MM.1S (cell line): ENCODE measurements around the gene DDX1.

Experiments
- DNase-seq: peaks from one replicate; pipeline ENCODE4 v3.0.0-alpha.2; 2015
- H2AFZ ChIP-seq: fragments of 300-600 bp; sonication (generic); 2 replicates; pipeline ENCODE4 v1.6.0; 2016; ENCODE audit warnings: antibody characterized with exemption, low read length
- H3F3A ChIP-seq: fragments of 300-600 bp; sonication (generic); 2 replicates; pipeline ENCODE4 v1.6.1; 2016; ENCODE audit warnings: mild to moderate bottlenecking, antibody characterized with exemption, low read length, moderate library complexity, mixed read lengths; ENCODE audit not compliant: insufficient read depth
- H3K27ac ChIP-seq: fragments of 300-600 bp; sonication (generic); 2 replicates; pipeline ENCODE4 v1.5.1; 2016; ENCODE audit warnings: mild to moderate bottlenecking, low read length
- H3K27me3 ChIP-seq: fragments of 300-600 bp; sonication (generic); replicated peaks from 2 replicates; pipeline ENCODE4 v1.6.0; 2016; ENCODE audit warnings: low read length; ENCODE audit not compliant: insufficient read depth
- H3K36me3 ChIP-seq: fragments of 300-600 bp; sonication (generic); replicated peaks from 2 replicates; pipeline ENCODE4 v1.6.1; 2016; ENCODE audit warnings: mild to moderate bottlenecking, low read length, mixed read lengths; ENCODE audit not compliant: insufficient read depth
- H3K4me1 ChIP-seq: fragments of 300-600 bp; sonication (generic); 2 replicates; pipeline ENCODE4 v1.6.1; 2016; ENCODE audit warnings: low read length, mixed read lengths
- H3K4me2 ChIP-seq: fragments of 300-600 bp; sonication (generic); 2 replicates; pipeline ENCODE4 v1.6.0; 2016; ENCODE audit warnings: low read depth, low read length
- H3K4me3 ChIP-seq: fragments of 300-600 bp; sonication (generic); 2 replicates; pipeline ENCODE4 v1.5.1; 2016; ENCODE audit warnings: low read length, mixed read lengths
- H3K79me2 ChIP-seq: fragments of 300-600 bp; sonication (generic); 2 replicates; pipeline ENCODE4 v1.6.1; 2016; ENCODE audit warnings: mixed run types, low read length, mixed read lengths
- H3K9ac ChIP-seq: fragments of 300-600 bp; sonication (generic); 2 replicates; pipeline ENCODE4 v1.6.1; 2016; ENCODE audit warnings: low read length, mixed read lengths
- H3K9me2 ChIP-seq: fragments of 300-600 bp; sonication (generic); replicated peaks from 2 replicates; pipeline ENCODE4 v1.6.1; 2016; ENCODE audit warnings: mild to moderate bottlenecking, low read length, mixed read lengths; ENCODE audit not compliant: insufficient read depth
- H3K9me3 ChIP-seq: fragments of 300-600 bp; sonication (generic); replicated peaks from 2 replicates; pipeline ENCODE4 v1.6.1; 2016; ENCODE audit warnings: mild to moderate bottlenecking, low read length, mixed read lengths; ENCODE audit not compliant: insufficient read depth
- H4K20me1 ChIP-seq: fragments of 300-600 bp; sonication (generic); 2 replicates; pipeline ENCODE4 v1.6.1; 2016; ENCODE audit warnings: mild to moderate bottlenecking, low read length, moderate library complexity, mixed read lengths; ENCODE audit not compliant: insufficient read depth
- EZH2 ChIP-seq: fragments of 300-600 bp; sonication (generic); optimal IDR thresholded peaks from 2 replicates; pipeline ENCODE3; 2017; ENCODE audit warnings: low read depth, mild to moderate bottlenecking, antibody characterized with exemption, low read length, mixed read lengths
- EZH2phosphoT487 ChIP-seq: fragments of 300-600 bp; sonication (generic); IDR thresholded peaks from 2 replicates; pipeline ENCODE4 v1.6.1; 2018; ENCODE audit warnings: antibody characterized with exemption, low read length
- TF ChIP-seq, protein P1 (sequence below): fragments of 300-600 bp; sonication (generic); IDR thresholded peaks from 2 replicates; pipeline ENCODE4 v1.5.1; 2016; ENCODE audit warnings: antibody characterized with exemption, low read length, mixed read lengths

DDX1 gene

DNA sequence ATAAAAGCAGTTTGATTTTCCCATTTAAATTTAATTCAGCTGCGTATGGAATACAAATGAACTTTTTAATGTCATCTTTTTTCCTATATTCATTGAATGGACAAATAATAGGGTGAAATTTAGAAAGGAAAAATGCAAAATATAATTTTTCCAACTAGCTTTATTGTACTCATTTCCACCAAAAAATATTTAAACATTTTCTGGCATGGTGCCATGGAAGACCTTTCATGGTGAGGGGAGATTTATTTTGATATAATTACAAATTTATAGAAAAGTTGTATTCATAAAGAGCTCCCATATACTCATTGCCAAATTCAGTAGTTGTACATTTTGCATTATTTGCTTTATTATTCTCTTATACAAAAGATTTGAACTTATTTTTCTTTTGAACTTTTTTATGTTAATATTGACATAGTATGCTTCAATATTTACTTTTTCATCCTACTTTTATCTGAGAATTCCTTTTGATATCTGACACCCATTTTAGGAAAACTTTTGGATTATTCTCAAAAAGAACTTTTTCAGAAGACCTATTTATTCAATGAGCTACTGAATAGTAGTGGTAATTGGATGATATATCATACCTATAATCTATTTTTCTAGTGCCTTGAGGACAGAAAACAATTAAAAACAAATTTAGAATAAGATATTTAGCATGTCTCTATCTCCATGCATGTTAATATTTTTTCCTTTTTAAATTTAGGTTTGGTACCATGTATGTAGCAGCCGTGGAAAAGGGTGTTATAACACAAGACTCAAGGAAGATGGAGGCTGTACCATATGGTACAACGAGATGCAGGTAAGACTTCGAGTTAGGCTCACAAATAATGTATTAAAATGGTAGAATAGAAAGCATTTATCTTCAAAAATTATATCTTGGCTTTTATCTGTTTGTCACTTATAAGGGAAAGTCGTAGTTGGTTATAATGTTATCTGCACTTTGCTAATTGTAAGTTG is 37.5 kb downstream of the DDX1 start:
- Histone ChIP-seq H3K9me3 (no peaks in the 10 kb centered on the region), H3K27ac (no peak overlapping the region), H3K9ac (no peak overlapping the region), H3K9me2 (no peaks in the 10 kb centered on the region), H3F3A (no peaks in the 10 kb centered on the region), H4K20me1 (no peaks in the 10 kb centered on the region), H3K4me3 (no peak overlapping the region), H3K4me2 (no peak overlapping the region), H3K4me1 (no peaks in the 10 kb centered on the region), H3K27me3 (no peaks in the 10 kb centered on the region), H2AFZ (no peak overlapping the region), H3K36me3 (peaks cover 3% of the 10 kb centered on the region; the same call in 1 of the 2 replicates), H3K79me2 (no peaks in the 10 kb centered on the region)
- no peak for DNase-seq
- TF ChIP-seq, protein P1, sequence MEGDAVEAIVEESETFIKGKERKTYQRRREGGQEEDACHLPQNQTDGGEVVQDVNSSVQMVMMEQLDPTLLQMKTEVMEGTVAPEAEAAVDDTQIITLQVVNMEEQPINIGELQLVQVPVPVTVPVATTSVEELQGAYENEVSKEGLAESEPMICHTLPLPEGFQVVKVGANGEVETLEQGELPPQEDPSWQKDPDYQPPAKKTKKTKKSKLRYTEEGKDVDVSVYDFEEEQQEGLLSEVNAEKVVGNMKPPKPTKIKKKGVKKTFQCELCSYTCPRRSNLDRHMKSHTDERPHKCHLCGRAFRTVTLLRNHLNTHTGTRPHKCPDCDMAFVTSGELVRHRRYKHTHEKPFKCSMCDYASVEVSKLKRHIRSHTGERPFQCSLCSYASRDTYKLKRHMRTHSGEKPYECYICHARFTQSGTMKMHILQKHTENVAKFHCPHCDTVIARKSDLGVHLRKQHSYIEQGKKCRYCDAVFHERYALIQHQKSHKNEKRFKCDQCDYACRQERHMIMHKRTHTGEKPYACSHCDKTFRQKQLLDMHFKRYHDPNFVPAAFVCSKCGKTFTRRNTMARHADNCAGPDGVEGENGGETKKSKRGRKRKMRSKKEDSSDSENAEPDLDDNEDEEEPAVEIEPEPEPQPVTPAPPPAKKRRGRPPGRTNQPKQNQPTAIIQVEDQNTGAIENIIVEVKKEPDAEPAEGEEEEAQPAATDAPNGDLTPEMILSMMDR = no peak
- TF ChIP-seq EZH2 = no peak
- TF ChIP-seq EZH2phosphoT487 = no peak

DNA sequence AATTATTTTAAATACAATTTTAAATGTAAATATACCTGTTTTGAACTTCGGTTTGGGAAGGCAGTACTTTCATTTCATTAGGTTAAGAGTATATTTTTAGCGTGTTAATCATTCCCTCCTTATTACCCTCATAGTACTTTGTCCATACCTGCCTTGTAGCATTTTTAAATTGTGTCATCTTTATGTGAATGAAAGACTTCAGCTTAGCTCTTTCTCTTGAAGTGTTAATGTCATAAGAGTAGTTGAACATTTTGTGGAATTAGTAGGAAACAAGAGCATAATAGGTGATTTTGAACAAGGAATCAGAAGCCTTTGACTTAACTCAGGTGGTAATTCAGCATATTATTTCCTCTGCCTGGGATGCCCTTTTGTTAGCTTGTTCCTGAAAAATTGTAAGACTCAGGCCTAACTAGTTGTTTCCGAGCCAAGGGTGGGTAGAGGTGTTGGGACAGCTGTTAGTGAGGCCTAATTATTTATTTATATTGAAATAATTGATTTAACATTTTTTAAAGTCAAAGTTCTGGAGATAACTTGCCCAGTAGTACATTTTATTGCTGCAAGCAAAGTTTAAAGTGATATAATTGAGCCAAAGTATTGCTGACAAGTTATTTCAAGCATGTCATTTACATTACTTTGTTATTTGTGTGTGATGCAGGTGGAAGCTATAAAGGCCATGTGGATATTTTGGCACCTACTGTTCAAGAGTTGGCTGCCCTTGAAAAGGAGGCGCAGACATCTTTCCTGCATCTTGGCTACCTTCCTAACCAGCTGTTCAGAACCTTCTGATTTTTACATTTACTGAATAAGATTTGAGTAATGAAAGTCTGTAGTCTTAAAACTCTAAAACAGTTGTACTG is 38.7 kb downstream of the DDX1 start:
- Histone ChIP-seq H3K27me3 (no peaks in the 10 kb centered on the region), H3K4me1 (no peaks in the 10 kb centered on the region), H3K4me2 (no peak overlapping the region), H3K9me3 (no peaks in the 10 kb centered on the region), H3K9me2 (no peaks in the 10 kb centered on the region), H3F3A (no peaks in the 10 kb centered on the region), H3K4me3 (no peak overlapping the region), H3K27ac (no peak overlapping the region), H3K9ac (no peak overlapping the region), H3K36me3 (peaks cover 3% of the 10 kb centered on the region; the same call in 1 of the 2 replicates), H3K79me2 (no peaks in the 10 kb centered on the region), H4K20me1 (no peaks in the 10 kb centered on the region), H2AFZ (no peak overlapping the region)
- no peak for DNase-seq
- TF ChIP-seq, protein P1 = no peak
- TF ChIP-seq EZH2 = no peak
- TF ChIP-seq EZH2phosphoT487 = no peak

DNA sequence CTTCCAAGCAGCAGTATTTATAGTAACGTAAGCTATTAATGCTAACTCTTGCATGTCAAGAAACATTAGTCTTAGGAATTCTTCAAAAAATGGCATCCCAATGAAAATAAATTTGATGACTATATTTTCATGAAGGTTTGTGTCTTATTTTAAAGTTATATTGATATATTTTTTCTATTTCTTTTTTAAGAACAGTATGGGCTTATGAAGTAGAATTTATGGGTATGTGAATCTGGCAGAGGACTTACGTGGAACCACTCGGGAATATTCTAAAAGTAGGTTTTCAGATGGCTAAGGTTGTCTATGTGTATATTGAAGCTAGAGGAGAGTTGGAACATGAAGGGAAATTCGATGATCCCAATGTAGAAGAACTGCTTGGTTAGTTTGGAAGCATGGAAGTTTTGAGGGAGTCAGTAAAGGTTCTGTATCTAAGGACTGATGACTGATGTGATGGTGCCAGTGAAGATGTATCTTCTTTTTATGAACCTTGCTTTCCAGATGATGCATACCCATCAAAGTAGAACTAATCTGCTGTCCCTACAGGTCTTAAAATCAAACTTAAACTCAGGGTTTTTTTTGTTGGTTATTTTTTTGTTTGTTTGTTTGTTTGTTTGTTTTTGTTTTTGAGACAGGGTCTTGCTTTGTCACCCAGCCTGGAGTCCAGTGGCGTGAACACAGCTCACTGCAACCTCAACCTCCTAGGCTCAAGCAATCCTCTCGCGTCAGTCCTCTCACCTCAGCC is 39.5 kb downstream of the DDX1 start:
- no peak overlapping the region for H3K27ac ChIP-seq
- H3K4me2 ChIP-seq = no peak overlapping the region
- no peaks in the 10 kb centered on the region for H3K4me1 ChIP-seq
- H3K79me2 ChIP-seq = no peaks in the 10 kb centered on the region
- H3K9me2 ChIP-seq = no peaks in the 10 kb centered on the region
- no peak overlapping the region for H3K9ac ChIP-seq
- H4K20me1 ChIP-seq = no peaks in the 10 kb centered on the region
- no peak overlapping the region for H2AFZ ChIP-seq
- H3F3A ChIP-seq = no peaks in the 10 kb centered on the region
- DNase-seq = no peak
- H3K4me3 ChIP-seq = no peak overlapping the region
- peaks cover 3% of the 10 kb centered on the region; the same call in 1 of the 2 replicates for H3K36me3 ChIP-seq
- TF ChIP-seq EZH2phosphoT487 (no peak), EZH2 (no peak)
- TF ChIP-seq, protein P1 = no peak
- H3K9me3 ChIP-seq = no peaks in the 10 kb centered on the region
- H3K27me3 ChIP-seq = no peaks in the 10 kb centered on the region
